GM10266 (cell line): ENCODE results near the gene TNFRSF13B.
"Not testable (repeated sequence)": the region's sequence is repeated elsewhere in the genome, so short reads cannot be mapped to it uniquely, and the experiment has no call there.

ENCODE experiments used
- DNase-seq: peaks from one replicate; pipeline ENCODE4 v3.0.0; 2012; ENCODE audit errors: extremely low spot score
- CTCF ChIP-seq: IDR thresholded peaks from 2 replicates; pipeline ENCODE4 v1.5.1; 2012; ENCODE audit warnings: mild to moderate bottlenecking, low read depth; ENCODE audit not compliant: control insufficient read depth, insufficient read depth; ENCODE audit errors: missing control alignments

The TNFRSF13B gene

GRCh38 chr17:16923904-16924695 is 47.8 kb downstream of the TNFRSF13B start:
- no peak for TF ChIP-seq CTCF
- DNase-seq = no peak

- no peak for DNase-seq
These were observed 48.6 kb downstream of the TNFRSF13B start for GRCh38 chr17:16923097-16923903.

GRCh38 chr17:16922386-16923096 is 49.4 kb downstream of the TNFRSF13B start:
- TF ChIP-seq CTCF = peak; percentile 32
- DNase-seq = no peak

More at GRCh38 chr17:16923097-16923903, 48.6 kb downstream of the TNFRSF13B start:
- no peak for TF ChIP-seq CTCF

GRCh38 chr17:16921451-16921850 is 50.5 kb downstream of the TNFRSF13B start:
- DNase-seq = not testable (repeated sequence)

- DNase-seq = no peak
- TF ChIP-seq CTCF = no peak
These were observed 51.3 kb downstream of the TNFRSF13B start for GRCh38 chr17:16920628-16921020.

- TF ChIP-seq CTCF = no peak
- DNase-seq = no peak
These were observed 52.0 kb downstream of the TNFRSF13B start for GRCh38 chr17:16919663-16920627.
